IMR-90 (cell line): ENCODE data around the gene PLCZ1.

ENCODE experiments used
- MAFK ChIP-seq: IDR thresholded peaks from 2 replicates; pipeline ENCODE4 v1.6.1; 2012; ENCODE audit warnings: low read depth, low read length, improper control_type of control experiment
- NFE2L2 ChIP-seq: fragments of 150-350 bp; IDR thresholded peaks from 2 replicates; pipeline ENCODE4 v1.6.1; 2016; ENCODE audit warnings: low read depth, mild to moderate bottlenecking, low read length
- TF ChIP-seq, protein P1 (sequence below): conservative IDR thresholded peaks from 2 replicates; pipeline ENCODE4 v1.5.1; 2012; ENCODE audit warnings: mild to moderate bottlenecking, low read depth, low read length, improper control_type of control experiment

DNA sequence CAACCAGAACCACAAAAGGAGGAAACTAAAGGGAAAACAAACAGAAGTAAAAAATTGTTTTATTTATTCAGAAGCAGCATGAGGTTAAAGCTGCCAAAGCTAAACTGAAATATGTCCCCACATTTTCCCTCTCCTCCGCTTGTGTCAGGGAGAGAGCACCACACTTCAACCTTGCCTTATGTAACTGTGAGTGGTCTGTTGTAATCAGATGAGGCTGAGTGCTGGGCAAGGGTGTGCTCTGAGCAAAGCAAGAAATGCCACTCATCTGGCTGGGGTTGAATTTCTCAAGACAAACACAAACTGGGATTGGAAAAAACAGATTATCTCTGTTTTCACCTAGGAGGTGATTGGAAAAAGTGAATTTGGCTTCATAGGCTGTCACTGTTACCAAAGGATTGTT is 12.3 kb upstream of the PLCZ1 start:
- TF ChIP-seq, protein P1, sequence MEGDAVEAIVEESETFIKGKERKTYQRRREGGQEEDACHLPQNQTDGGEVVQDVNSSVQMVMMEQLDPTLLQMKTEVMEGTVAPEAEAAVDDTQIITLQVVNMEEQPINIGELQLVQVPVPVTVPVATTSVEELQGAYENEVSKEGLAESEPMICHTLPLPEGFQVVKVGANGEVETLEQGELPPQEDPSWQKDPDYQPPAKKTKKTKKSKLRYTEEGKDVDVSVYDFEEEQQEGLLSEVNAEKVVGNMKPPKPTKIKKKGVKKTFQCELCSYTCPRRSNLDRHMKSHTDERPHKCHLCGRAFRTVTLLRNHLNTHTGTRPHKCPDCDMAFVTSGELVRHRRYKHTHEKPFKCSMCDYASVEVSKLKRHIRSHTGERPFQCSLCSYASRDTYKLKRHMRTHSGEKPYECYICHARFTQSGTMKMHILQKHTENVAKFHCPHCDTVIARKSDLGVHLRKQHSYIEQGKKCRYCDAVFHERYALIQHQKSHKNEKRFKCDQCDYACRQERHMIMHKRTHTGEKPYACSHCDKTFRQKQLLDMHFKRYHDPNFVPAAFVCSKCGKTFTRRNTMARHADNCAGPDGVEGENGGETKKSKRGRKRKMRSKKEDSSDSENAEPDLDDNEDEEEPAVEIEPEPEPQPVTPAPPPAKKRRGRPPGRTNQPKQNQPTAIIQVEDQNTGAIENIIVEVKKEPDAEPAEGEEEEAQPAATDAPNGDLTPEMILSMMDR: no peak
- TF ChIP-seq NFE2L2 (no peak), MAFK (no peak)
